ENCODE data around the gene PLEKHG5.

Gene PLEKHG5, protein sequence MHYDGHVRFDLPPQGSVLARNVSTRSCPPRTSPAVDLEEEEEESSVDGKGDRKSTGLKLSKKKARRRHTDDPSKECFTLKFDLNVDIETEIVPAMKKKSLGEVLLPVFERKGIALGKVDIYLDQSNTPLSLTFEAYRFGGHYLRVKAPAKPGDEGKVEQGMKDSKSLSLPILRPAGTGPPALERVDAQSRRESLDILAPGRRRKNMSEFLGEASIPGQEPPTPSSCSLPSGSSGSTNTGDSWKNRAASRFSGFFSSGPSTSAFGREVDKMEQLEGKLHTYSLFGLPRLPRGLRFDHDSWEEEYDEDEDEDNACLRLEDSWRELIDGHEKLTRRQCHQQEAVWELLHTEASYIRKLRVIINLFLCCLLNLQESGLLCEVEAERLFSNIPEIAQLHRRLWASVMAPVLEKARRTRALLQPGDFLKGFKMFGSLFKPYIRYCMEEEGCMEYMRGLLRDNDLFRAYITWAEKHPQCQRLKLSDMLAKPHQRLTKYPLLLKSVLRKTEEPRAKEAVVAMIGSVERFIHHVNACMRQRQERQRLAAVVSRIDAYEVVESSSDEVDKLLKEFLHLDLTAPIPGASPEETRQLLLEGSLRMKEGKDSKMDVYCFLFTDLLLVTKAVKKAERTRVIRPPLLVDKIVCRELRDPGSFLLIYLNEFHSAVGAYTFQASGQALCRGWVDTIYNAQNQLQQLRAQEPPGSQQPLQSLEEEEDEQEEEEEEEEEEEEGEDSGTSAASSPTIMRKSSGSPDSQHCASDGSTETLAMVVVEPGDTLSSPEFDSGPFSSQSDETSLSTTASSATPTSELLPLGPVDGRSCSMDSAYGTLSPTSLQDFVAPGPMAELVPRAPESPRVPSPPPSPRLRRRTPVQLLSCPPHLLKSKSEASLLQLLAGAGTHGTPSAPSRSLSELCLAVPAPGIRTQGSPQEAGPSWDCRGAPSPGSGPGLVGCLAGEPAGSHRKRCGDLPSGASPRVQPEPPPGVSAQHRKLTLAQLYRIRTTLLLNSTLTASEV

DNA sequence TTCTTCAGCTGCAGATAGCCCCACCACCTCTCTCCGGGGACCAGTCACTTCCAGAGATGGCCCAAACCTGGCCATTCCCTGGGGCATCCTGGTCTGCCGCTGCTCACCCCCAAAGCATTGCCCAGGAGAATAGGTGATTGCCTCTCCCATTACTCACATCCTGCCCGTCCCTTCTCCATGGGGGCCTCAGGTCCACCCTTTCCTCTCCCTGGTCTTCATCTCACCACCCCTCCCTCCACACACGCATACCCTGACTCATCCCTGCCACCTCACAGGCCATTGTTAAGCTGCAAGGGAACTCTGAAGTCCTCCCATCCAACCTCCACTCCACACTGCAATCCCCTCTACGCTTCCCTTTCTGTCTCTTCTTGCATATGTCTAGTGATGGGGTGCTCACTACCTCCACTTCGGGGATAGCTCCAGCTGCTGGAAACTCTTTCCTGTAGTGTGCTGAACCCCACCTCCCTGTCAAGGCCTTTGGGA, at the start of gene PLEKHG5:
TSS of gene PLEKHG5 (minus strand) at position 188 of the 483 bp plus-strand sequence. CDS start 14,096 bp downstream, outside the sequence.
- no peak for DNase-seq

DNA sequence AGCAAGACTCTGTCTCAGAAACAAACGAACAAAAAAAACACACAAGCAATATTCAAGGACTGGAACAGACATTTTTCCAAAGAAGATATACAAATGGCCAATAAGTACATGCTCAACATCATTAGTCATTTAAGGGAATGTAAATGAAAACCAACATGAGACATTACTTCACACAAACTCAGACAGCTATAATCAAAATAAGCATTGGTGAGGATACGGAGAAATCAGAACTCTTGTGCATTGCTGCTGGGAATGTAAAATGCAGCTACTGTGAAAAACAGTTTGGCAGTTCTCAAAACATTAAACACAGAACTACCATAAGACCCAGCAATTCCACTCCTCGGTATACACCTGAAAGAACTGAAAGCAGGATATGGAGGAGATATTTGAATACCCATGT, 47.5 kb upstream of the PLEKHG5 start:
- DNase-seq: no peak

DNA sequence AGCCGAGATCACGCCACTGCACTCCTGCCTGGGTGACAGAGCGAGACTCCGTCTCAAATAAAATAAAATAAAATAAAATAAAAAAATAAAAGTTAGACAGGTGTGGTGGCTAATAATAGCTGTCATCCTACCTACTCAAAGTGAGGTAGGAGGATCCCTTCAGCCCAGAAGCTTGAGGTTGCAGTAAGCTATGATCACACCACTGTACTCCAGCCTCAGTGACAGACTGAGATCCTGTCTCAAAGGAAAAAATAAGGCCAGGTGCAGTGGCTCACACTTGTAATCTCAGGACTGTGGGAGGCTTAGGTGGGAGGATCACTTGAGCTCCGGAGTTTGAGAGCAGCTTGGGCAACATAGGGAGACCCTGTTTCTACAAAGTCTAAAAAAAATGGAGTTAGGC, 44.8 kb upstream of the PLEKHG5 start:
- DNase-seq: no peak

DNA sequence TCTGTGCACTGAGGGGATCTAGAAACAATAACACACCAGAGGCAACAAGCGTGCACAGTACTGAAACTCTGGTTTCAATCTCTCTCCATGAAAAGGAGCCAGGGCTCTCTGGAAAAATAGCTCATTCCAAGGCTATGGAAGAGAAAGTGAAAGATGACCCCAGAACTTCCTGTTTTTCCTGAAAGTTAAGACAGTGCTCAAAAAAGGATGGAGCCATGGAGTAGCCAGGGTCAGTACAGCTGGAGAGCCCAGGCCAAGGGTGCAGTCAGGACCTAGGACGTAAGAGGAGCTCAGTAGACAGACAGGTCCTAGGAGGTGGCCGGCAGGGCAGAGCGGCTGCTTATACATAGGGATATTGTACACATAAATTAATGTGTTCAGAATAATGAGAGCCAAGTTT, 43.7 kb upstream of the PLEKHG5 start:
- DNase-seq: no peak

DNA sequence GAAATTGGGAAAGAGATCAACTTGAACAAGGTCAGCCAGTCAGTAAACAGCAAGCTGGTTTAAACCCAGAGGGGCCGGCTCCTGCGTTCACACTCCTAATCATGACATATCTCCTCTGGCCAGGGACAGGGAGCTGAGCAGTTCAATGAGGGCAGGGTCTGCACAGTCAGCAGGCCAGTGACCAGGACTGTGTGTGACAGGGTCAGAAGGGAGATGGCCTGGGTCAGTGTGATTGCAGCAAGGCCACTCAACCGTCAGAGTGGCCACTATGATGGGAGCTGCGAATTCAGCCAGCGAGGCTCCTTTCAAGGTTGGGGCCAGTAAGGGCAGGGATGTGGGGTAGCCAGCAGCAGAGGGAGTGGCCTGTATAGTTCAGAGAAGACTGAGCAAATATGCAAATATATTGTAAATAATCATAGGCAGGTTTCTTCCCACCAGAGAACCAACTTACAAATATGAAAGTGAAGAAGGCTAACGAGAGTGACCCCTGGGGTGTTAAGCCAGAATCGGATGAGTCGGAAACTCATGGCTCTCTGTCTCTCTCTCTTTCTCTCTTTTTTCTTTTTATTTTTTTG, 42.9 kb upstream of the PLEKHG5 start:
- no peak for DNase-seq

DNA sequence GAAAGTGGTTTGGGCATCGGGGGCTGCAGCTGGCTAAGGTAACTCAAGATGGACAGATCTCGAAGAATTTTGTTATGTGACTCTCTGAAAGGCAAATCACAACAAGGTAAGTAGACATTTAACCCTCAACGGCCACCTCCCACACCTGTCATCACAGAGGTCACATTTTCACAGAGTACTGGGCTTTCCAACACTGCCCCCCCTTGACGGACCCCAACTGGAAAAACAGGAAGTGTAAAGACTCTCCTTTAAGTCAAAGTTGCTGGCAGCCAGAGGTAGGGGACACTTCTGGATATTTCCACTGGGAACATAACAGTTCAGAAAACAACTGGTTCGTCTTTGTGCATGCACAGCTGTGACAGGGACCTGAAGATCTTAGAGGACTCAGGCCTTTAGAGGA, 40.5 kb upstream of the PLEKHG5 start:
- DNase-seq: no peak

DNA sequence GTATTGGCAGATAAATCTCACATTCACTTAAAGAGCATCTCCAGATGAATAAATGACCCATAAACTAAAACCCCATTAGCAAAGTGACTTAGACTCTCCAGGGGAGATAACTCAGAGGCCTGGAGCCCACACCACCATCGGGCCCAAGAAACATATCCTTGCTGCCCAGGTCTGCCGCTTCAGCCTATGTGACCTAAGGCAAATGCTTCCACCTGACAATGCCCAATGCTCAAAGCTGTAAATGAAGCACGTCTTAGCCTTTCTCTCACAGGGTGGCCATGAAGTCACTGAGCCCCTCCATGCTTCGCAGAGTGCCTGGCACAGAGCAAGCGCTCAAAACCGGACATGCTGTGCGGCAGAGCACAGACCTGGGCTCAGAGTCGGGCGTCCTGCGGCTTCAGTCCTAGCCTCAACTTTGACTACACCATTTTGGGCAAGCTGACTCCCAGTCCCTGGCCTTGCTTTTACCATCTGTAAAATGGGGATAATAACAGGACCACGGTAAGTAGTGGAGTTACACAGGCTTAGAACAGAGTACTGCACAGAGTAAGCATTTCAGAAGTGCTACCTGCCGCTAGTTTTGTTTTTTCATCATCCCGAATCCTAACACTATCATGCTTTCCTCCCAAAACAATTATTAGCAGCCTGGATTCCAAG, 39.2 kb upstream of the PLEKHG5 start:
- DNase-seq: no peak

DNA sequence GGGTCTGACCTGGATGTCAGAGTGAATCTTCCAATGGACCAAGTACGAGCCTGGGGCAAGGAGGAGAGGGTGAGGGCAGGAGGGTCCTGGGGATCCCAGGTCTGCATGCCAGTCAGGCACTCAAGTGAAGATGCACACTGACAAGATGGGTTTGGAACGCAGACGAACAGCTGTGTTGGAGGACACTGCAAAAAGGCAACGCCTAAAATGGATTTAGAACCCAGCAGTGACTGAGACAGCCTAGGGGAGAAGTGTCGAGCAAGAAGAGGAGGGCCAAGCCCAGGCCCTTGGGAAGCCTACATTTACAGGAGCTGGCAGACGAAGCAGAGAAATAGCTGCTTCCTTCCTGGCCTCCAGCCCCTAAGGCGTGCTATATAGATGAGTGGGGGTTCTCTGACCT, 37.0 kb upstream of the PLEKHG5 start:
- DNase-seq: no peak

DNA sequence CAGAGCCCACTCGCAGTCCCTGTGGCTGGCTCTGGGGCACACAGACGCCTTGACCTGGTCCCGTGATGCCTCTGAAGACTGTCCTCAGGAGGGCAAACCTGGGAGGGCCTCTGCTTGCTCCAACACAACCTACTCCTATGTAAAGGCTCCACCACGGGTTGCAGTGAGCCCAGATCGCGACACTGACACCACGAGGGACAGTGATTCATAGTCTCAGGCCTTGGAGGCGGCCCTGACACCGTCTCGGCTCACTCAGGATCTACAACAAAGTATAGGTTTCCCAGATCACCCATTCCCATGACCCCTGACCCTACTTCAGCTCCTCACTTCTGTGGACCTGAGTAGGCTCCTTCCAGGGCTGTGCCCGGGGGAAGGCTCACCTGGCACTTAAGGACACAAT, 34.8 kb upstream of the PLEKHG5 start:
- no peak for DNase-seq

DNA sequence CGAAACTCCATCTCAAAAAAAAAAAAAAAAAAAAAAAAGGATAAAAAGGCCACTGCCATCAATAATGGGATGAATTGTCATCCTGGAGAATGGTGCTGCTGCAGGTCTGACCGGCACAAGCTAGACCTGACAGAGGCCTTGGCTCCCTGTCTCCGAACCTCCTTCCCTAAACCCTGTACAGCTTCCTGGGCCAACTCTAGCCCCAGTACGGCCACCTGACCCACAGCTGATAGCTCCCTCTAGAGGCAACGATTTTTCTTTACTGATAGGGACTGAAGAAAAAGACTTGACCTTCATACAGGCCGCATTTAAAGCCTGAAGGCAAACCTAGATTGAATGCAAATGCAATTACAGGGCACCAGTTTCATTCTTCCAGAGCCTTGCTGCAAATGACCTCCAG, 32.1 kb upstream of the PLEKHG5 start:
- no peak for DNase-seq

DNA sequence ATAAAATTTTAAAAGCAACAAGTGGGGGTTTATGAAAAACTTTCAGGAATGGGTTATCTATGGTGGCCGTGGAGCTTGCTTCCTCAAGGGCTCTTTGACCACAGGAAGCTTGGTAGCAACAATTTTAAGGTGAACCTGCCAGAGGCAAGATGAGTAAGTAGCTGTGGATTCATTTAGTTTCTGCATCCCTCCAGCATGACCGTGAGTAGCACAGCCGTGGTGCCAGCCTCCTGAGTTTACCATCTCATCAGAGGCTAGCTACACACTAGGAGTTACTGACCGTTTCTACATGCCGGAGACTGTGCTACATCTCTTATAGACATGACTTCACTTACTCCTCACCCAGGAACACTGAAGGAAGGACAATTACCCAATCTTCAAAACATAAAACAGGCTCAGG, 30.1 kb upstream of the PLEKHG5 start:
- no peak for DNase-seq

DNA sequence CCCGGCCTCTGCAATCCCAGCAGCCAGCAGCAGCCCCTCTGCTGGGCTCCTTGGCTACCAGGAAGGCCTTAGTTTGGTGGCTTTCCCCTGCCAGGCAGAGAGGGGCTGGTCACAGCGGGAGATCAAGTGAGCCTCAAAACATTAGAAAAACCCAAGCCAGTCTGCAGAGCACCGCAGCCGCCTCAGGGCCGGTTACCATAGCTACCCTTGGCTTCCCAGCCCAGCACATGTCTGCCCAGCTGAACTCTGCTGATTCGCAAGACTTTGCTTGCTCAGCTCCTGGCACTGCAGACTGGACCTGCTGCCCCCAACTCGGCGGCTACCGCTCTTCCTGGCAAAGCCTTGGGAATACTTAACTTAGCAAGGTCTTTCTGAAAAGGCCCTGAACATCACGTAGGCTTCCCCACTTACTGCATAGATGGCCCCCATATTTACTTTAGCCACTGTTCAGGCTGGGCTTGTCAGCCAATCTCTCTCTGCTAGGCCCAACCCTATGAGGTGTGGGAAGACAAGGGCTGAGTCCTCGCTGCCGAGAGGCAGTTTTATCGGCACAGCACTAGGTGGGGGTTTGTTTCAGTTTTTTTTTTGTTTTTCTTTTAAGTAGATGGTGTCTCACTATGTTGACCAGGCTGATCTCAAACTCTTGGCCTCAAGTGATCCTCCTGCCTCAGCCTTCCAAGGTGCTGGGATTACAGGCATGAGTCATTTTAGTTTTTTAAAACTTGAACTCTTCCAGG, 28.6 kb upstream of the PLEKHG5 start:
- DNase-seq: no peak

DNA sequence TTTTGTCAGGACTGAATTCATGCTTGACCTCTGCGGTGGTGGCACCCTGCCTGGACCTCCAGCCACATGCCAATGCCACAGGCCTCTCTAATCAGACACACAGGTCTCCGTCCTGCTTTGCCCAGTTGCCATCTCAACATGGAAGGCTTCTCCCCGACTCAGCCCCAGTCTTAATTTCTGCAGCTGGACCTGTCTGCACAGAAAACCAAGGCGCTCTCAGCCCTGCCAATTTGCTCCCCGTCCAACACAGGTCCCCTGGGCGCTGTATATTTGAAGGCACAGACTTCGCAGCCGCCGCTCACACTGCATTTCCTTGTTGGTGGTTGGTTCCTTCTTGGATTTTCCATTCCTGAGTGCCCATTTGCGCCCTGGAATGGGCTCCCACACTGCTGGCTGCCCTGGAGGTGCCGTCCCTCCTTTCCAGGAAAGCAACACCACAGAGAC, 28.0 kb upstream of the PLEKHG5 start:
- no peak for DNase-seq

DNA sequence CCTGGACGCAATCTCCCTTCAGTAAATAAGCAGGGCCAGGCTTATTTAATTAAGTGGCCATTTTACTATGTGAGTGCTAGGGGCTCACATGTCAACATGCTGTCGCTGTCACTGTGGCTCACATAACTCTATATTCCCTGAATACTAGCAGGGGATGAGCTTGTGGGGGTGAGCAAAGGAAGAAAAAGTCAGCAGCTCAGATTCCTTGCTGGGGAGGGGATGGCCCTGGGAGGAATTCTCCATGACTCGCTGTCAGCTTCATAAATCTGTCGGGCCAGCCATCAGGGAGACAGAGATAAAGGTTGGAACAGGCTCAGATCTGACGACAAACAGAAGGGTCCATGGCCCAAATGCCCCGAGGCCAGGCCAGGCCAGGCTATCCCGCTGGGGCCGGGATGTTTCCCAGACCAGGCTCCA, 26.0 kb upstream of the PLEKHG5 start:
- no peak for DNase-seq

DNA sequence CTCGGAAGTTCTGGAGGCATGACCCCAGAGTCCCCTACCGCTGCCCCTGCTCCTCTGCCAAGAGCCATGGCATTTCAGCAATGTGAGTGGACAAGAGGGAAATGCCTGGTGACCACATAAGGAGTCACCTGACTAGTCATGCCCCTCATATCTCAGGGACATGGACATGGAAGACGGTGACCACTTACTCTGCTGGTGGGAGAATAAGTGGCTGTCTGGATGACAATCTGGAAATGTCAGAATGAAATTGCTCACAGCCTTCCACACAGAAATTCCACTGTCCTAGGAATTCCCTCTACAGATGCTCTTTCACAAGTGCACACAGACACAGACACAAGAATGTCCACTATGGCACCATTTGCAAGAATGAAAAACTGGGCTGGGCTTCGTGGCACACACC, 24.3 kb upstream of the PLEKHG5 start:
- DNase-seq: no peak

DNA sequence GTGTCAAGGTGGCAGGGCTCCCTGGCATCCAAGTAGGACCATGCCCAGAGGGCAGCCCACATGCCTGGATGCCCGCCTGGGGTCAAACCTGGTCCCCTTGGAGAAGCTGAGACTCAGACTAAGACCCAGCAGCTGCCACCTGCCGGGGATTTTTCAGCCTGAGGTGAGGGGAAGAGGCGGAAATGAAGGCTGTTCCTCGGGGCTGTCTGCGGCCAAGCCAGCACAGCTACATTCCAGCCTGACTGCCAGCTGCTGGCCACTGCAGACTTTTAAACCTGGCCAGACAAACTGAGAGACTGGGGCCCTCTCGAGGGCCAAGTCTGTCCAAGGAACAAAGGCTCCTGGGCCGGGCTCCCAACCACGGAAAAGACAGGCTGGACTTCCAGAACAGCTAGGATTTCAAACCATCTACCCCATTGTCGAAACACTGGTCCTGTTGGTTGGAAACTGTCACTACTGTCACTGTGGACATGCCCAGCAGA, 21.9 kb upstream of the PLEKHG5 start:
- no peak for DNase-seq

DNA sequence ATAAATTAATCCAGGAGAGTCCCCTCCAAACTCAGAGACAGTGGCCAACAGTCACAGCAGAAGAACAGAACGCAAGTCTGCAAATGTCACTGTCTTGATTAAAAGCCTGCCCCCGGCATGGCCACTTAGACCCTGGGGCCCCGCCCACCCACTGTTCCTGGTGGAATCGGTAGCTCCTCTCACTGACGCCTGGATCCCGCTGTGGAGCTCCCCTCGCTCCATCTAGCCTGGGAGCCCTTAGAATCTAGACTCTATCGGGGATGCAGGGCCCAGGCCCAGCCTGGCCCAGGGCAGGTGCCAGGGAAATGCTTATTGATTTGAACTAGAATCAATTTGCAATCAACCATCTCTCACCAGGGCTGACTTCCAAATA, 21.4 kb upstream of the PLEKHG5 start:
- no peak for DNase-seq

DNA sequence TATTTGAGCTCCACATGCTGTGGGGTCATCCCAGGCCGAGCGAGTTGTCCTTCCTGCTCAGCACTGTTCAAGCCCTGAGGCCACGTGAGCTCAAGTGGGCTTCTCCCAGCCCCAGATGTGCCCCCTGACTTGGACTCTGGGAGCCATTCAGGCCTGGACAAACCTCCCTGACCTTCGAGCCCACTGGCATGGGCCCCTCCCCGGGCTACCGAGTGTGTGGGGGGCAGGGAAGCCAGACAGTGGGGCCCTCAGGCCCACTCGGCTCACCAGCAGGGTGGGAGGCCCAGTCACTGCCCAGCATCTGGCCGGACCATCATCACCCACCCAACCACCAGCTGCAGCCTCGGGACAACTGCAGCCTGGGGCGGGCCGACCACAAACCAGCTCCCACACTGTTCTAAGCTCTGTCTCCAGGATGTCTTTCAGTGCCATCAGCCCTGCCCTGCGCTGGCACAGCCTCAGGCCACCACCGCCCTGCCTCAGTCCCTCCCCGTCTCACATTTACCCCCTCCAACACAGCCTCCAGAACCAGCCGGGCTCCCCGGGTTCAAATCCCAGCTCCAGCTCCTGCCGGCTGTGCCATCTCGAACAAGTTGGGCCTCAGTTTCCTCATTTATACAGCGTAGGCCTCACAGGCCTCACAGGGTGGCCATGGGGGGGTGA, 20.9 kb upstream of the PLEKHG5 start:
- DNase-seq: no peak

DNA sequence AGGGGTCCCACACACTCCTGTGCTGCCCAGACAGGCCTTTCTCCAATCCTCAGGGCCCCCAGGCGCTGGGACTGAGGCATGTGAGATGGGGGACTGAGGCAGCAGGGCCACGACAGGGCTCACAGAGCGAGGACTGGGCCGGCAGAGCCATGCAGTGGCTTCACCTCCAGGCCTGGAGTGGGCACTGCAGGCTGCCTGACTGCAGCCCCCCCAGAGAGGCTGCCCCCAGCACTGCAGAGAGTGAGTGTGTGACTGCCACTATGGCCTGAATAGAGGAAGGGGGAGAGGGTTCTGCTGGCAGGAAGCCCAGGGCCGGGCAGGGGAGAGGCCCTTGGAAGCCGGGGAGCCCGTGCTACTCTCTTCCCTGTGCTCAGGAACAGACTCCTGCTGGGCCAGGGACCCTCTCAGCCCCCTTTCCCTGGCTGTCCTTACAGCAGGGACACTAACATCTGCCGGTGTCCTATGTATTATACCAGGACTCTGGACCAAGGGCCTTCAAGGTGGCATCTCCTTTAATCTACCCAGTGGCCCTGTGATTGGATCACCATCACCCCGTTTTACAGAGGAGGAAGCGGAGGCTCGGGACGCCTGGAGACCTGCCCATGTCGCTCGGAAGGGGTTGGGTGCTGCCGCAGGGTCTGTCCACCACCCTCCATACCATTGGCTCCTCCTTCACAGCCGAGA, 20.2 kb upstream of the PLEKHG5 start:
- DNase-seq: no peak

DNA sequence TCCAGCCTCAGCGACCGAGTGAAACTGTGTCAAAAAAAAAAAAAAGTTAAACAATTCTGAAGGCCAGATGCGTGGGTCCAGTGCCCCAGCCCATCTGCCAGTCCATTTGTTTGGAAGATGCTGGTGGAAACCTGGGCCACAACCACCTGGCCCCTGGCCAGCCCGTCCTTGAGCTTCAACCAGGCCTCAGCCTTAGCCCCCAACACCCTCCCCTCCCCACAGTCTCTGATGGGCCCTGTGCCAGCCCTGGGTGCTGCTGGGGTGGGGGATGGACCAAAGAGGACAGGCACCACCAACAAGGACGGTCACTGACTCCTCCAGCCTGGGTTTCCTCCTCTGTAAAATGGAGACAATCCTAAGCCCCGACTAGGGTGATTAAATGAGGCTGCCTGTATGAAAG, 19.6 kb upstream of the PLEKHG5 start:
- no peak for DNase-seq

DNA sequence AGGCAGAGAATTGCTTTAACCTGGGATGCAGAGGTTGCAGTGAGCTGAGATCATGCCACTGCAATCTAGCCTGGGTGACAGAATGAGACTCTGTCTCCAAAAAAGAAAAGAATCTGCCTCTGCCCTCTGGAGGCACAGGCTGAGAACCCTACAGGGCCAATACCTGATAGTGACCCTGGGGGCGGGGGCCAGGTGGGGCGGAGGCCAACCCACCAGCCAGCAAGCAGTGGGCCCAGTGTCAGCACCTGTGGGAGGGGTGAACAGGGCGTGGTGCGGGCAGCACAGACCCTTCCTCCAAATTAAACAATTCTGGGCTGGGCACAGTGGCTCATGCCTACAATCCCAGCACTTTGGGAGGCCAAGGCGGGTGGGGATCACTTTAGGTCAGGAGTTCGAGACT, 19.0 kb upstream of the PLEKHG5 start:
- no peak for DNase-seq

Measured in GF-D8 (cell line).